Endothelial cell of hepatic sinusoid (primary cell): ENCODE results near the gene CASP3.
"Not testable (repeated sequence)": the region's sequence is repeated elsewhere in the genome, so short reads cannot be mapped to it uniquely, and the experiment has no call there.

Experiments used
- in situ Hi-C: cut with HindIII; loops from 2 replicates; pipeline ENCODE4 v1.10.0; 2017; ENCODE audit warnings: low sequenced_read_pairs

CASP3 gene

DNA sequence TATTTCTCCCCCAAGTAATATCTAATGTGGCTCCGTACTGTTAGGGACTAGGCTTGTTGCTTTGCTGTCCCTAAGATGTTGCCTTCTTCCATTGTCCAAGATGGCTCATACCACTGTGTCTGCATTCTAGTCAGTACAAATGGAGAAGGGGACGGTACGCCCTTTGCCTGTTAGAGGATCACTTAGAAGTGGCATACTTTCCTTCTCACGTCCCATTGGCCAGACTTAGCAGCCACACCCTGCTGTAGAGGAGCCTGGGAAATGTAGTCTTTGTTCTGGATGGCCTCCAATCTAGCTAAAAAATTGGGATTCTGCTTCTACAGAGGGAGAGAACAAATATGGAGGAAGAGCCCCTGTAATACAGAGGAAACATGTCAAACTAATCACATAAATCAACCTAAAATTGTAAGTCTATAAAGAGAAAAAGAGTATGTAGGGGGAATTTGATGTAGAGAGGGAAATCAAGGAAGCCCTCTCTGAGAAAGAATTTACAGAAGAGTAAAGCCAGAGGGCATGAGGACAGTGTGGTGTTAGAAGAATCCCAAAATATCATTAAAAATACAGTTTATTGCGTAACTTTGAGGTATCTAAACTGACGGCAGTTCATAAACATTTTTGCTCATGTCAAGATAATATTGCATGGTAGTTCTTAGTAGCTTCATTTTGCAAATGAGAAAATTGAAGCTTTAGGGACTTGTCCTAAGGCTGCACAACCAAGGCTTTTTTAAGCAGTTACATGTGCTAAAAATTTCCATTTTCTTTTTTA, 15.4 kb upstream of the CASP3 start:
- in situ Hi-C loops: no loop called here

DNA sequence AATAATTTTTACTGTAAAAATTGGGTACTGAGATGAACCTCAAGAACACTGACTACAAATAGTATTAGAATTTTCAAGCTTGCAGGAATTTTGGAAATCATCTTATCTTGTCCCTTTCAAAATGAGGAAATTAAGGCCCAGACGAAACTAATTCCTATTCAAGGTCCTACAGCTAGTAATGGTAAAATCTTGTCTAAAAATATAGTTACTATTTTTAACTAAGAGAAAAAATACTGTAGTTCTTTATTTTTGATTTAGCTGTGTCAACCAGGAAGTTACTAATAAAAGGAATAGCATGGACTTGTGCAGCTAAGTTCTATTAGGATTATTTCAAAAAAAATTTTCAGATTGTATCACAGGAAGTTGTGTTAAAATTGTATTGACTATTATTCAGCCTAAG, 13.0 kb upstream of the CASP3 start:
- in situ Hi-C loops: no loop called here

DNA sequence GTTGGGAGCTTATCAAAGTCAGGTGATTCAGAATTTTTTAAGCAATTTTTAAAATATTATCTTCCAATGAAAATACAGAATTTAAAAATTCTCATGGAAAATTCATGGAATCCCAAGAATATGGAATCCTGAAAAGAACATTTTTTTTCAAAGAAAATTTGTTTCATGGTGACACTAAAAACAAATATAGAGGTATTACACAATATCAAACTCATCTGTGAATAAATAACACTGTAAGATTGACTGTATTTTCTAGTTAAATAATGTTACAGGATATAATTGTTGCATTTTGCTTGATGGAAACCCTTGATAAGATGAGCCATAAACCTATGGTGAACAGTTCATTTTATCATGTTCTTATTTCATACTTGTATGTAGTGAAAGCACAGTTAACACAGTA, 11.7 kb upstream of the CASP3 start:
- in situ Hi-C loops: no loop called here

DNA sequence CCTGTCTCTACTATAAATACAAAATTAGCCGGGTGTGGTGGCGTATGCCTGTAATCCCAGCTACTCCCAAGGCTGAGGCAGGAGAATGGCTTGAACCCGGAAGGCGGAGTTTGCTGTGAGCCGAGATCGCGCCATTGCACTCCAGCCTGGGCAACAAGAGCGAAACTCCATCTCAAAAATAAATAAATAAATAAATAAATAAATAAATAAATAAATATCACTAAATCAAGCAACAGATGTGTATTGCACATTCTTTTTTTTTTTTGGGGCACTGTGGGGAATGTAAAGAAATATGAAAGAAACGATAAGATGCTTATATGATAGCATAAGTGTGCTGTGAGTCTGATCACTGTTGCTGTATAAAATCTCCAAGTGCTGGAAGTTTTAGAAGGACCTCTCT, 8.6 kb upstream of the CASP3 start:
- in situ Hi-C loops: not testable (repeated sequence)

DNA sequence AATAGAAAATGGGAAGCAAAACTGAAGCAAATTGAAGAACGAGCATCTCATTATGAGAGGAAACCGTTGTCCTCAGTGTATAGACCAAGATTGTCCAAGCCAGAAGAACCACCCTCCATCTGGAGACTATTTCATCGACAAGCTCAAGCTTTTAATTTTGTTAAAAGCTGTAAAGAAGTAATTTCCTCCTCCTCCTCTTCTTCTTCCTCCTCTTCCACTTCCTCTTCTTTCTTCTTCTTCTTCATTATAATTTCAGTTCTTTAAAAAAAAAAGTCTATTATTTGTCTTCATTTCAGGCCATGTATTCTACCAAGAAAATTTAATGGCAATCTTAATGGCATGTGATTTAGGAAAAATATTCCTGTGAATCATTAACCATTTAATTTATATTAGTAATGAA, 7.9 kb upstream of the CASP3 start:
- in situ Hi-C loops: no loop called here

DNA sequence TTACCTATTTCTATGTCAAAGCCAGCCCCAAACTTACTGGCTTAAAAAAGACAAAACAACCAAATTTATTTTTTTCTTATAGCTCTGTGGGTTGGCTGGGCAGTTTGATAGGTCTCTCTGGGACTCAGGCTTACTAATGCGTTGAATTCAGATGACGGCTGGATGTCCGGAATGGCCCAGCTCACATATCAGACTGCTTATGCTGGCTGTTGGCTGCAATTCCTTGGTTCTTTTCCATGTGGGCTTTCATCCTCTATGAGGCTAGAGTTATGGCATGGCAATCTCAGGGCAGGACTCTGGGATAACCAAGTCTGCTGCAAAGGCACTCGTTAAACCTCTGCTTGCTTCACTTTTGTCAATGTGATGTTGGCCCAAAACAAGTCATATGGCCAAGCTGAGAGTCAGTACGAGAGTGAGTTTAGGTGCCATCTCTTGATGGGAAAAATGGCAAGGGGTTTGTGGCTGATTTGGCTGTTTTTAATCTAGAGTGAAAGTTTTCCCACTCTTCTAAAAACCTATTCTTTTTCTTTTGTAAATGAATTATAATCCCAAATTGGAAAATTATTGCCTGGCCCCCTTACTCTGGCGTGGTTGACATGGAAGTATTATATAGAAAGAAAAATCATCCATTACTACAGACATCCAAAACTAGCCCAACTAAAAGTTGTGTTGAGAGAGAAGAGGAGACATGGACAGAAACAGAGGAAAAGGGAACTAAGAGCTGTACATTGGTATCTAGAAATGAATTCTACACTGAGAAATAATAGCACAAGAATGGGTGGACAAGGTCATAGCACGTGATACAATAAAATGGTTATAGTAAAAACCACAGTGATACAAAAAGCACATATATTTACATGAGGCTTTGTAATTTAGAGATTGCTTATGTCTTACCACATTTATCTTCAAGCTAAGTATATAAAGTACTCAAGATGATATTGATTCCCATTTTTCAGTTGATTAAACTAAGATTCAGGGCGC, 6.9 kb upstream of the CASP3 start:
- in situ Hi-C loops: no loop called here

DNA sequence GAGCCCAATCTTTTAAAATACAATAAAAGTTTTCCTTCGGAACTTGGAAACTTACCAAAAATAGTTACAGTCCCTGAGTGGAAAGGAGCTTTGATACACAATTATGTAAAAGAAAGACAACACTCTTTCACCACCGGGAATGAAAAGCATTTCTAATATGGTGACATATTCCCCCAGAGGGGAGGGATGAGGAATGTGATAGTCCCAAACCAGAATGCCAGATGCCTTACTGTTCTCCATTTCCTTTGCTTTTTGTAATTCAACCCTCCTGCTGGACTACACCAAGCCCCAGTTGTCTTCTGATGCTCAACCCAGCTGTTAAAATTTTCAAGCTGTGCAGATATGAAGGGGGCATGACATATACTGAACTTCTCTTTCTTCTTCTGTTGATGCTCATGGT, 4.4 kb upstream of the CASP3 start:
- in situ Hi-C loops: no loop called here

DNA sequence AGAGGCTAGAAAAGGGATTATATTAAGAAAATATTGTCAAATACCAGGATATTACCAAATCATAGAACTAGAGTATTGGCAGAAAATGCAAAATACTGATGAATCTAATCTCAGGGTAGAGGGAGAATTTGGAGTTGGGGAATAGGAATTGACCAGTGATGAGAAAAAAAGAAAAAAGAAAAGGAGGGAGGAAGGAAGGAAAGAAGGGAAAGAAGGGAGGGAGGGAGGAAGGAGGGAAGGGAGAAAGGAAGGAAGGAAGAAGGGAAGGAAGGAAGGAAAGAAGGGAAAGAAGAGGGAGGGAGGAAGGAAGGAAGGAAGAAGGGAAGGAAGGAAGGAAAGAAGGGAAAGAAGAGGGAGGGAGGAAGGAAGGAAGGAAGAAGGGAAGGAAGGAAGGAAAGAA, 3.4 kb upstream of the CASP3 start:
- in situ Hi-C loops: not testable (repeated sequence)

DNA sequence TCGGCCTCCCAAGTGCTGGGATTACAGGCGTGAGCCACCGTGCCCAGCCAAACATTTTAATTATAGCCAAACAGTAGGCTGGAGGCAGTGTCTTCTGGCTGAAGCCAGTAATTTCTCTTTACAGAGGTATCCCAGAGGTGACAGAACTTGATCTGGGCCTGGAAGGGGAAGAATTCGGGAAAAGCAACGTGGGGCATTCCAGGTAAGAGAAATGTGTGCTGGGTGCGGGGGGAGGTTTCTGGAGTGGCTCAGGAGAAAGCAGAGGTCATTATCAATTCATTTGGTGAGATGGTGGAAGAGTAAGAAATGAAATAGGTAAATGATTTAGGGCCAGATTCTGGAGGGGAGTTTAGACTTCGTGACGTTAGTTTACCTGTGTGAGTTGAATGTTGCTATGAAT, 2.7 kb upstream of the CASP3 start:
- in situ Hi-C loops: no loop called here

DNA sequence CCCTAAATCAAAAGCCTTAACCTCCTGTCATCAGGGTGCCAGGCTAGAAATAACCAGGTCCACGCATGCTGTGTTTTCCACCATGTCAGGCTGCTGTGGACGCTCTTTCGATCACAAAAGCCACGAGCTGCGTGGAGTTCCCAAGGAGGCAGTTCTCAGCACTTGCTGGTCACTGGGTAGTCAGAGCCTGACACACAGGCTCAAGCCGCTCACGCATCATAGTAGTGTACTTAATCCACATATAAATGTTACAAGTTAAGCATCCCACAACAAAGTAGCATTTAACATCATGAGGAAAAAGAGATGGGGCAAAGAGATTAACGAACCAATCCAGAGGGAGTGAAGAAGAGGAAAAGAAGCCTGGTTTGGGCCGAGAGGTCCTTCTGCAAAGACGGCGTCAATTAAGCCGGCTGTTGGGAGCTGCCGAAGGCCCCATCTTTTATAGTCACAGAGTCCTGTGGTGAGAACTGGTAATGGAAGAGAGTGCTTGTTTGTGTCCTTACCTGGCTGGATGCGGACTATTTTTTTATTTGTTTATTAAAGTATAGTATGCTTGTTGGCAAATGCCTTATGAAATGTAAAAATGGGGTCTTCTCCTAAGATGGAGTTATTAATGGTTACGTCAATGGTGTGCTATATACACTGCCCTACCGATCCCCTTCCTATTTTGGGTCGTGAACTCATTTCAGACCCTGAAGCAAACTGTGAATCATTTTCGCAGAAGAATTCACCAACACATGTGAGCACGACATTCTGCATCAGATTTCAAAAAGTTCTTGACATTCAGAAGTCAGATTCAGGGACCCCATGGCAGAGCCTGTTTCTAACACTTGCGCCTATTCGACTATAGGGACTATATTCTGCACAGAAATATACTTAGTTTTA, 966 bp upstream of the CASP3 start:
- in situ Hi-C loops: loop anchor here (5.0 kb wide), 1 partner anchor 63 kb away; no protein-coding TSS in a partner anchor

DNA sequence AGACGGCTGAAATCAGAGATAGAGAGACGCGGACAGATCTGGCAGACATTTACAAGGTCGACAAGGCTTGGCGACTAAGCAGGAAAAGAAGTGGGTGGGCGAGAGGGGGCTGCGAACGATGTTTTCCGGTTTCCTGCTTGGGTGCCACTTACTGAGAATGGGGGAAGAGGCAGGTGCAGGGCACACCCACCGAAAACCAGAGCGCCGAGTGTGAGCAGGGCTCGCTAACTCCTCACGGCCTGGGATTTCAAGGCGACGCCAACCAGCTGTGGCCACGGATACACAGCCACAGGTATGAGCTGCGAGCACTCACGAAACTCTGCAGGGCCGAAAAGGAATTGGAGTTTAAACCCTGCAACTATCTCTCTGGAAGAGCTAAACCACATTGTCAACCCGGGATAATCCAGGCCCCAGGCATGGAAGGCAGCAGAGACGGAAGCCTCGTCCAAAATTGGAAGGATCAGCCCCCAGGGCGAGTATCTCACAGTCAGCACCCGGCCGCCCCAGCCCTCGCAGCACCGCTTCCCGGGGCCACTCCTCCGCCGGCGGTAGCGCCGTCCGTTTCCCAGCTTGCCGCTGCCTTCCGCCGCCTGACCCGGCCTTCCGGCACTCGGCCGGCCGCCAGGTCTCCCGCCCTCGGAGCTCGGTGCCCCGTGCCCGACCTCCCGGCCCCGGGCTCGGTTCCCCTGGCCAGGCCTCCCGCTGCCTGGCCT, 778 bp downstream of the CASP3 start:
- in situ Hi-C loops: loop anchor here (5.0 kb wide), 1 partner anchor 61 kb away; no protein-coding TSS in a partner anchor

DNA sequence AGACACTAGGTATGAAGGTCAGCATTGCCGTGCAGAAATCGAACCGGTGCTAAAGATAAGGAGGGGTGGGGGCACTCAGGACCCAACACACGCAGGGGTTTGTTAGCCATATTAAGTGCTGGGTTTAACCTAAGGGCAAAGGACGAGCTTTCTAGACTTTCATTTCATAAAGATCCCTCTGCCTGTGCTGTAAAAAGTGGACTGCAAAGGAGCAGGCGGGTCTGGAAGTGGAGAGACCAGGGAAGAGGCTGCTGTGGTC, 1.3 kb downstream of the CASP3 start:
- in situ Hi-C loops: loop anchor here (5.0 kb wide), 1 partner anchor 61 kb away; no protein-coding TSS in a partner anchor

DNA sequence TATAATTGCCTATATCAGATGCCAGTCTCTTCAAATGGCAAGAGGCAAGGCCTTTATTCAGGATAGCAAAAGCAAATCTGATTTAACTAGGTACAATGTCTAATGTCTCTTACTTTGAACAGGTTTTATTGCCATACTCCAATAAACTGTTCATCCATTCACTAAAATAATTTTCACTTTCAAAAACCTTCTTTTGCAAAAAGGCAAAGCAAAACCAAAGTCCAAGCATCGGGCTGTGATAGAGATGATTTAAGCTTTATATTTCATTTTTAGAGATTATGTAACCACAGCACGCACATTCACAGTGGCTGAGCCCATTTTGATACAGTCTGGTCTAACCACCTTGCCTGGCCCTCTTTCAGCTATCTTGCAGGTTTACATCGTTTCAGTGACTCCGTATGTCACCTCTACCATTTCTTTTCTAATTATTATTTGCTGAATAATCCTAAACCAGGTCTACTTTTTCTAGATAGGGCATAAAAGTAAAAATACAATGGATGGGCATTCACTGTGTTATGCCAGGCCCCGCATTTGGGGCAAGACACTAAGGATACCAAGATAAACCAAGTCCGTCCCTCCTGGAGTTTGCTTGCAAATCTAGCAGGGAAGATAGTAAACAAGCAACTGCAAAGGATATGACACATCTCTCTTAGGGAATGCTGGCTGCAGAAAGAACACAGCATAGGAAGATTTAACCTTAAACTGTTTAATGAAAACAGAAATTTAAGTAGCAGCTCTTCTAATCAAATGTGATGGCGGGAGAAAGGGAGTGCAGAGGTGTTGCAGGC, 1.8 kb downstream of the CASP3 start:
- in situ Hi-C loops: loop anchor here (5.0 kb wide), 1 partner anchor 60 kb away; no protein-coding TSS in a partner anchor

DNA sequence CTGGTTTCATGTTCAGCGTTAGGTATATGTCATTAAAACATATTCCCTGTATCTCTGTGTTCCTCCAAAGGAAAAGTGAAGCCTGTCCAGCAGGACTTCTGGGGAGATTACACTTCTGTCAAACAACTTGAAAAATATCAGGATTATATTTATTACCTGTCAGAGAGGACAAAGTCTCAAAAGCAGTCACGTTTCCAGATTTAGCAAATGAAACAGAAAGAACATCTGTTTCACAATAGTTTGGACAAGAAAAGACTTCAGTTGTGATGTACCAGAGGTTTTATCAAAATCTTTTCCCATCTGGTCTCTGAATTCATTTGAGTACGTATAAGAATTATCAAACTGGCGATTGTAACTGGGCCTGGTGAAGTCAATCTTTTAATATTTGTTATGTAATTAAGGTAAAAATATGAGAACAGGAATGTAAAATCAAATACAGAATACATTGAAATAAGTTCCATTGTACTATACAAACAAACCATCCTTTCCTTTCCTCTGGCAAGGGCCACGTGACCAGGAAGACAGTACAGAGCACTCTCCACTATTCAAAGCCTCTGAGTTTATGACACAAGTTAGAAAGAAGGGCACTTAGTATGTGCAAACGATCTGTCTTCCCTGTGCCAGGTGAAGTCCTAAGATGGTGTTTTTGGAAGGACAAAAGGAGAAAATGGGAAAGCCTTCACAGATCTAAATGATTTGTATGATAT, 3.2 kb downstream of the CASP3 start:
- in situ Hi-C loops: loop anchor here (5.0 kb wide), 1 partner anchor 59 kb away; no protein-coding TSS in a partner anchor

DNA sequence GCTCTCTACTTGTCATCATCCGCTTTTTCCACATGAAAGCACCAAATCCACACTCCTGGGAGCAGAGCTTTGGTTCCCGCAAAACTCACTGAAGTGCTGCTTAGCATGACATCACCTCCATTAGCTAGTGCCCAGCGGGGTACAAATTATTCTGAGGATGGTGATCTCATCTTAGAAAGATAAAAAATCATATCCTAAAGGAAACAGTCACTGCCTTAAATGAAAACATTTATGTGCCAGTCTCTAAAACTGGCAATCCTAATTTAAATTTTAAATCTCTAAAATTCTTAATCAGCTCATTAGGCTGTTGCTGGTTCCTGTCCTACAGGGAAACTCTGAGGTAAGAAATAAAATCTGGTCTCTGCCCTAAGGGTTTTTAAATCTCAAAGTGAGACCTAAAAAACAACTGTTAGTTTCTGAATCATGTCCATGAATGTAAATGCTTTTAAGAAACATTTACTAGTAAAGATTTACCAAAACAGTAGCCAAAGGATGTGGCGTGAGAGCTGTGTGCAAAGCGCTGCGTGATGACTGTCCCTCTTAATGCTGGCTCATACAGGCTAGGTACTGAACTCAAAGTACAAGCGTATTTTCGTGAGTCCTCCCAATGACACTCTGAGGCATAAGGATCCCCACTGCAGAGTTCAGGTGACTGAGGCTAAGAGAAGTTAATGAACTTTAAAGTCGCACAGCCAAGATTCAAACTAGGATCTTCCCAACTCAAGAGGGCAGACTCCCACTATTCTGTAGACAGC, 4.5 kb downstream of the CASP3 start:
- in situ Hi-C loops: loop anchor here (5.0 kb wide), 1 partner anchor 57 kb away; no protein-coding TSS in a partner anchor

DNA sequence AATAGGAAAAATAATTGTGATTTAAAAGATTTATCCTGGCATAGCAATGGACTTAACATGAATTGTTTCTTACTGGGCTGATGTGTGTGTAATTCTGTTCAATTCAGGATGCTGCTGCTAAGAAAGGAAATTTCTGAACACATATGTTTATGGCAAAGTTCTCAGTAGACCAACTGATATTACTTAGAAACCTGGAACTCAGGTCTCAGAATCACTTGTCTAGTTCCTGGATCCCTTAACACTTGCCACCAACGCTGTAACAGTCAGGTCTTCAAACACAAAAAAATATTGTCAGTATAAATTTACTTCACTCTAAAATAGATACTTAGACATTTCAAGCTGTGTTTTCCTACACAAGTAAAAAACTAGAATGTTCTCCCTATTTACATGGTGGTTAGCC, 5.5 kb downstream of the CASP3 start:
- in situ Hi-C loops: no loop called here

DNA sequence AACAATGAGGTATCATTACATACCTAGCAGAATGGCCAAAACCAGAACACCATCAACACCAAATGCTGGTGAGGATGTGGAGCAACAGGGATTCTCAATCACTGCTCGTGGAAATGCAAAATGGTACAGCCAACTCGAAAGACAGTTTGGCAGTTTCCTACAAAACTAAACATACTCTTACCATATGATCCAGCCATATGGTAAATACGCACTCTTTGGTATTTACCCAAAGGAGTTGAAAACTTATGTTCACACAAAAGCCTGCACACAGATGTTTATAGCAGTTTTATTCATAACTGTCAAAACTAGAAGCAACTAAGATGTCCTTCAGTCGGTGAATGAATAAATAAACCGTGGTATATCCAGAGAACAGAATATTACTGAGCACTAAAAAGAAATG, 7.8 kb downstream of the CASP3 start:
- in situ Hi-C loops: no loop called here

DNA sequence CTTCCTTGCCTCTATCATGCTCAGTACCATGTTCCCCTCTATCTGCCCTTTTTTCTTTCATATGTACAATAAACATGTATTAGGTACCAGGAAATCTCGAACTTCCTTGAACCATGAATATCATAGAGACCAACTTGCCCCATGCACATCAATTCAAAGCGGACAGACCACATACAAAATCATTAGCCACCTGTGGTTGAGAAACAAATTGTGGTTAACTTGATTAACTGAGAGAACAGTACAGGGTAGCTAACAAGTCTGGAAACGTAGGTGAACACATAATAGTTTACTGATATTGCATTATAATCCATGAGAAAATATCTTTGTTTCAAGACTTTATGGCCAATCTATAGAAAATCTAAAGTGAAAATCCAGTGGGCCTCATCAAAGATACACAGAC, 8.2 kb downstream of the CASP3 start:
- in situ Hi-C loops: no loop called here
